HFF-Myc (cell line): ENCODE results near the gene HYPK.
"Not testable (repeated sequence)": the region's sequence is repeated elsewhere in the genome, so short reads cannot be mapped to it uniquely, and the experiment has no call there.

Source experiments
- DNase-seq: peaks from one replicate; pipeline ENCODE4 v3.0.0-alpha.2; 2011; ENCODE audit warnings: low read depth; ENCODE audit errors: extremely low read depth
- H3K4me3 ChIP-seq: replicated peaks from 2 replicates; pipeline ENCODE4 v1.5.1; 2011; ENCODE audit warnings: low read depth, mild to moderate bottlenecking, control low read depth, low read length
- CTCF ChIP-seq: IDR thresholded peaks from 2 replicates; pipeline ENCODE4 v1.5.1; 2012; ENCODE audit warnings: mild to moderate bottlenecking, low read depth, low read length, control low read depth; ENCODE audit errors: missing control alignments

The HYPK gene

GRCh38 chr15:43828061-43828657, 27.8 kb downstream of the HYPK start:
- no peak for DNase-seq
- no peak for TF ChIP-seq CTCF
- peak overlapping the region; percentile 70 for H3K4me3 ChIP-seq

DNA sequence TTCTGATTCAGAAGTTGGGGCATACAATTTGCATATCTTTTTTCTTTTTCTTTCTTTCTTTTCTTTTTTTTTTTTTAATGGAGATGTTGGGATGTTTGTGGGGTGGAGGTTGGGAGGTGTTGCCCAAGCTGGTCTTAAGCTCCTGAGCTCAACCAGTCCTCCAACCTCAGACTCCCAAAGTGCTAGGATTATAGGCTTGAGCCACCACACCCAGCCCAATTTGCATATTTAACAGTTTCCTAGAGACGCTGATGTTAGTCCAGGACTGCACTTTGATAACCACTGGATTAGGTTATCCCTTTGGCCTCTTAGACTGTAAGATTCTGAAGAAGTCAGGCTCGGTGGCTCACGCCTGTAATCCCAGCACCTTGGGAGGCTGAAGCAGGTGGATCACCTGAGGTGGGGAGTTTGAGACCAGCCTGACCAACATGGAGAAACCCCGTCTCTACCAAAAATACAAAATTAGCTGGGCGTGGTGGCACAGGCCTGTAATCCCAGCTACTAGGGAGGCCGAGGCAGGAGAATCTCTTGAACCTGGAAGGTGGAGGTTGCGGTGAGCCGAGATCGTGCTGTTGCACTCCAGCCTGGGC, 29.6 kb downstream of the HYPK start:
- DNase-seq, H3K4me3 ChIP-seq: not testable (repeated sequence)

DNA sequence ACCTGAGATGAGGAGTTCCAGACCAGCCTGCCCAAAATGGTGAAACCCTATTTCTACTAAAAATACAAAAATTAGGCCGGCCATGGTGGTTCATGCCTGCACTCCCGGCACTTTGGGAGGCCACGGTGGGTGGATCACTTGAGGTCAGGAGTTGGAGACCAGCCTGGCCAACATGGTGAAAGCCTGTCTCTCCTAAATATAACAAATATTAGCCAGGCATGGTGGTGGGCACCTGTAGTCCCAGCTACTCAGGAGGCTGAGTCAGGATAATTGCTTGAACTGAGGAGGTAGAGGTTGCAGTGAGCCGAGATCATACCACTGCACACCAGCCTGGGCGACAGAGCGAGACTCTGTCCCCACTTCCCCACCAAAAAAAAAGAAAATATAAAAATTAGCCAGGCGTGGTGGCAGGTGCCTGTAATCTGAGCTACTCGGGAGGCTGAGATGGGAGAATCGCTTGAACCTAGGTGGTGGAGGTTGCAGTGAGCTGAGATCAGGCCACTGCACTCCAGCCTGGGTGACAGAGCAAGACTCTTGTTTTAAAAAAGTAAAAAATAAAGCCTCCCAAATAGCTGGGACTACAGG, 30.4 kb downstream of the HYPK start:
- DNase-seq, H3K4me3 ChIP-seq: not testable (repeated sequence)

GRCh38 chr15:43831519-43832052, 31.2 kb downstream of the HYPK start:
- H3K4me3 ChIP-seq, DNase-seq: not testable (repeated sequence)

GRCh38 chr15:43832485-43832884, 32.1 kb downstream of the HYPK start:
- not testable (repeated sequence) for H3K4me3 ChIP-seq, DNase-seq

DNA sequence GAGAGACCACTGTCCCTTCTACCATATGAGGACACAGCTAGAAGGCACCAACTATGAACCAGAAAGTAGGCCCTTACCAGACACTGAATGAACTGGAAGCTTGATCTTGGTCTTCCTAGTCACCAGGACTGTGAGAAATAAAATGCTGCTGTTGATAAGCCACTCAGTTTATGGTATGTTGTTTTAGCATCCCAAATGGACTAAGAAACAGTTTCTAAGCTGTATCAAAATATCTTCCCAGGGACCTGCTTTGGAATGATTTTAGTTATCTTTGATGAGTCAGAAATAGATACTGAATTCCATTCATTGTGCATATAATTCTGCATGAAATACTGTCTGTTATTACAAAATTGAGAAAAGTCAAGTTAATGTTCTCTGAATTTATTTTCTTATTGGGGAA, 45.0 kb downstream of the HYPK start:
- TF ChIP-seq CTCF, result no peak
- no peak for DNase-seq
- H3K4me3 ChIP-seq, result no peak overlapping the region

GRCh38 chr15:43851251-43851650, 50.9 kb downstream of the HYPK start:
- DNase-seq, result no peak
- H3K4me3 ChIP-seq, result no peak overlapping the region
- TF ChIP-seq CTCF, result no peak

- no peak overlapping the region for H3K4me3 ChIP-seq
- no peak for DNase-seq
- TF ChIP-seq CTCF, result no peak
Observed at GRCh38 chr15:43852607-43853006, 52.2 kb downstream of the HYPK start.
